Tibial artery (tissue), 4 donors: Measurements from ENCODE around the gene ADAMTS3.

ENCODE experiments used
- DNase-seq, 2 donors: peaks; one replicate each; pipeline ENCODE4 v3.0.0-alpha.2; 2019
- H3K27ac ChIP-seq, 2 donors: fragments of 200-600 bp; sonication (generic) in 1 of 2; 1 replicate in 1 of 2; 2 replicates in 1 of 2; pipeline ENCODE4 v1.5.1; 2018 to 2019; ENCODE audit warnings: mild to moderate bottlenecking in 1 of 2
- H3K27me3 ChIP-seq, 2 donors: fragments of 200-600 bp; sonication (generic) in 1 of 2; one replicate each; pipeline versions ENCODE4 v1.5.1 to v1.6.0; 2016 to 2019
- H3K36me3 ChIP-seq, 3 donors: fragments of 200-600 bp; sonication (generic) in 2 of 3; one replicate each; pipeline ENCODE4 v1.5.1; 2016 to 2019; ENCODE audit warnings: mild to moderate bottlenecking in 2 of 3
- H3K4me1 ChIP-seq, 4 donors: fragments of 200-600 bp; sonication (generic) in 2 of 4; 1 replicate in 3 of 4; 2 replicates in 1 of 4; pipeline ENCODE4 v1.5.1; 2016 to 2019
- H3K4me3 ChIP-seq, 2 donors: fragments of 200-600 bp; sonication (generic) in 1 of 2; 1 replicate in 1 of 2; 2 replicates in 1 of 2; pipeline ENCODE4 v1.5.1; 2018 to 2019; ENCODE audit warnings: mild to moderate bottlenecking in 2 of 2
- H3K9me3 ChIP-seq, 3 donors: fragments of 200-600 bp; sonication (generic) in 1 of 3; one replicate each; pipeline ENCODE4 v1.5.1; 2016 to 2019
- intact Hi-C: fragments of 100-400 bp; cut with DNase I; formaldehyde crosslinking; loops from one replicate; pipeline ENCODE4 v1.15.0; 2023; ENCODE audit warnings: low total_unique reads
- TF ChIP-seq, protein P1 (sequence below), 2 experiments: fragments of 200-600 bp in 1 of 2; fragments of 450-650 bp in 1 of 2; IDR thresholded peaks; one replicate each; pipeline ENCODE4 v1.5.1; 2017 to 2019; ENCODE audit warnings: antibody characterized with exemption in 2 of 2, mild to moderate bottlenecking in 1 of 2, moderate library complexity in 1 of 2

ADAMTS3 gene

GRCh38 chr4:72374159-72374558 is 194.9 kb downstream of the ADAMTS3 start:
- intact Hi-C loops = no loop called here
- Histone ChIP-seq H3K9me3 (no peaks in the 10 kb centered on the region), H3K36me3 (no peaks in the 10 kb centered on the region), H3K4me3 (no peak overlapping the region), H3K4me1 (peaks cover 0 to 30% (median 0%) of the 10 kb centered on the region in 4 donors), H3K27ac (no peak overlapping the region), H3K27me3 (no peaks in the 10 kb centered on the region)
- DNase-seq = no peak
- TF ChIP-seq, protein P1, sequence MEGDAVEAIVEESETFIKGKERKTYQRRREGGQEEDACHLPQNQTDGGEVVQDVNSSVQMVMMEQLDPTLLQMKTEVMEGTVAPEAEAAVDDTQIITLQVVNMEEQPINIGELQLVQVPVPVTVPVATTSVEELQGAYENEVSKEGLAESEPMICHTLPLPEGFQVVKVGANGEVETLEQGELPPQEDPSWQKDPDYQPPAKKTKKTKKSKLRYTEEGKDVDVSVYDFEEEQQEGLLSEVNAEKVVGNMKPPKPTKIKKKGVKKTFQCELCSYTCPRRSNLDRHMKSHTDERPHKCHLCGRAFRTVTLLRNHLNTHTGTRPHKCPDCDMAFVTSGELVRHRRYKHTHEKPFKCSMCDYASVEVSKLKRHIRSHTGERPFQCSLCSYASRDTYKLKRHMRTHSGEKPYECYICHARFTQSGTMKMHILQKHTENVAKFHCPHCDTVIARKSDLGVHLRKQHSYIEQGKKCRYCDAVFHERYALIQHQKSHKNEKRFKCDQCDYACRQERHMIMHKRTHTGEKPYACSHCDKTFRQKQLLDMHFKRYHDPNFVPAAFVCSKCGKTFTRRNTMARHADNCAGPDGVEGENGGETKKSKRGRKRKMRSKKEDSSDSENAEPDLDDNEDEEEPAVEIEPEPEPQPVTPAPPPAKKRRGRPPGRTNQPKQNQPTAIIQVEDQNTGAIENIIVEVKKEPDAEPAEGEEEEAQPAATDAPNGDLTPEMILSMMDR (IDR thresholded peaks at IDR 0.05) = no peak

DNA sequence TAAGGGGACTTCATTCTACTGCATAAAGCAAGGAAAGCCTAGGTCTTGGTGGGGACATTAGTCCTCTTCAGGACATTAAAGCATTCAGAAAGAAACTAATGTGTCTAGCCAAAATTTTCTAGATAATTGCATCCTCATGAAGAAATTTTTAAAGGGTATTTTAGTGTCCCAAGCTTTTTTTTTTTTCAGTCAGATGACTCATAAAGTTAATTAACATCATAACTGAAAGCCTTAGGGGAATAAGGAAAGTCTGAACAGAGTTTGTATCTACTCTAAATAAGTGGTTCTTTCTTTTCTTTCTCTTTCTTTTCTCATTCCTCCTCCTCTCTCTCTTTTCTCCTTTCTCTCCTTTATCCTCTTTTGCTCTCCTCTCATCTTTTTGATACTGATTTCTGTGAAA is 202.4 kb downstream of the ADAMTS3 start:
- H3K27ac ChIP-seq = no peak overlapping the region
- no peaks in the 10 kb centered on the region for H3K36me3 ChIP-seq
- no peak for DNase-seq
- H3K4me3 ChIP-seq = no peak overlapping the region
- intact Hi-C loops = no loop called here
- H3K4me1 ChIP-seq = no peaks in the 10 kb centered on the region
- H3K27me3 ChIP-seq = no peaks in the 10 kb centered on the region
- TF ChIP-seq, protein P1 (IDR thresholded peaks at IDR 0.05) = no peak
- no peaks in the 10 kb centered on the region for H3K9me3 ChIP-seq

DNA sequence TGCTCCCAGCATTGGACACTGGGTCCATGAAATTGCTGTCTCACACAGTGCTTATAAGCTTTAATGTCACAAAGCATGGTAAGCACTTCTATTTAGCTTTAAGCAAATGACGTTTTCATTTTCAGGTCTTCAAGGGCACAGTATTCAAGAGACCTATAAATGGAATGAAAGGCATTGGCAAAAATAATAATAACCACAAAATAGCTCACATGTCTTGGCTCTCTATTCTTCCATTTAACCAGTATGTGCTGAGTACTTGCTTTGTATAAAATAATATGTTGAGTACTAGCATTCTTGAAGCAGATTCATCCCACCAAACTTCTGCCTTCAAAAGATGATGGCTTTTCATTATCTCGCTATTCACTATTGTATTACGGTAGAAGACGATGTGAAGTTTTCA is 203.0 kb downstream of the ADAMTS3 start:
- Histone ChIP-seq H3K27ac (no peak overlapping the region), H3K27me3 (no peaks in the 10 kb centered on the region), H3K4me3 (no peak overlapping the region), H3K36me3 (no peaks in the 10 kb centered on the region), H3K9me3 (no peaks in the 10 kb centered on the region), H3K4me1 (no peaks in the 10 kb centered on the region)
- TF ChIP-seq, protein P1 (IDR thresholded peaks at IDR 0.05) = no peak
- DNase-seq = no peak
- intact Hi-C loops = no loop called here

DNA sequence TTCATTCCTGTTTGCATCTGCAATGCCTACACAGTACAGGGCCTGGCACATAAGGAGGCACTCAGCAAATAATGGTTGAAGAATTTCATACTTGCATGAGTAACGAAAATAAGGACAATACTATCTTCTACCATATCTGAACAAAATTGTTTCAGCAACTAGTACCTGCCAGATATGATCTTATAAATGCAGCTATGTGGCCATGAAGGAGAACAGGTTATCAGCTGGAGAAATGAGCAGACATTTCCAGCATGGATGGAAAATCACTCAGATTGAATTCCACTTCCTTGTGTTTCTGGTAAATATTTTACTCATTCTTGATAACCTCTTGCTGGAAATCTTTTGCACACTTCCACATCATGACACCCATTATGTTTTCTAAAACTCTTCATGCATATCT is 204.0 kb downstream of the ADAMTS3 start:
- no peaks in the 10 kb centered on the region for H3K27me3 ChIP-seq
- H3K4me1 ChIP-seq = no peaks in the 10 kb centered on the region
- TF ChIP-seq, protein P1 (IDR thresholded peaks at IDR 0.05) = no peak
- intact Hi-C loops = no loop called here
- no peaks in the 10 kb centered on the region for H3K36me3 ChIP-seq
- no peak overlapping the region for H3K4me3 ChIP-seq
- no peaks in the 10 kb centered on the region for H3K9me3 ChIP-seq
- DNase-seq = no peak
- H3K27ac ChIP-seq = no peak overlapping the region

DNA sequence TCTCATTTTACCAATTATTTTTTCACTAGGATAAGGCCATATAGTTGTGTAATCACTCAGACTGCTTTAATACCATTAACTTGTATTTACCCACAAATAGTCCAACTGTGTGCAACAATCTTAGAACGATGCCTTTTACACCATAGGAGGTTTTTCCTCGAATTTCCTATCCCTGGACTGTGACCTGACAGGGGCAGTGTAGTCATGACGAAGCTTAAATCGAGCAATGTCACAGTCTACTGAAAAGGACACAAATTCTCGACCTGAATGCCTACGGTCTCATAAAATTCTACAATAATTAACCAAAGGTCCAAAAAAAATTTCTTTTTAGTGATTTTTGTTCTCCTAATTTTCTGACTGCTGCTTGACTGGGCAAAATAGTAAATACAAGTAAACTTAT is 208.9 kb downstream of the ADAMTS3 start:
- H3K27ac ChIP-seq = no peak overlapping the region
- no peaks in the 10 kb centered on the region for H3K36me3 ChIP-seq
- no peaks in the 10 kb centered on the region for H3K9me3 ChIP-seq
- intact Hi-C loops = no loop called here
- TF ChIP-seq, protein P1 (IDR thresholded peaks at IDR 0.05) = no peak
- H3K4me1 ChIP-seq = no peaks in the 10 kb centered on the region
- H3K27me3 ChIP-seq = no peaks in the 10 kb centered on the region
- no peak for DNase-seq
- H3K4me3 ChIP-seq = no peak overlapping the region

DNA sequence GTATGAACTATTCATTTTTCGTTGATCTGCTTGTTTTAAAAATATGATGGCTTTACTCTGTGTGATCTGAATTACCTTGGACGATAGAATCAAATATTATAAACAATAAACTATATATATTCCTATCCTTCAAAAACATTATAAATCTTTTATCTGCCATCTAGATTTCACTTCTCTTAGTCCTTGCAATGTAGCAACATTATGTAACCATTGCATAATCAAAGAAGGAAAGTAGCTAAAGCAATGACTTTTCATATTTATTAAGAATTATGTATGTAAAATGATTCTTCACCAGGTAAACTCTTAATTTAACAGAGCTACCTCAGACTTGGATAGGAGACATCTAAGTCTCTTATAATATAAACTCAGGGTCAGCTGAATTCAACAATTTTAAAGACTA is 210.5 kb downstream of the ADAMTS3 start:
- DNase-seq = no peak
- no peak overlapping the region for H3K4me3 ChIP-seq
- H3K27ac ChIP-seq = no peak overlapping the region
- intact Hi-C loops = no loop called here
- H3K36me3 ChIP-seq = no peaks in the 10 kb centered on the region
- TF ChIP-seq, protein P1 (IDR thresholded peaks at IDR 0.05) = no peak
- H3K4me1 ChIP-seq = no peaks in the 10 kb centered on the region
- no peaks in the 10 kb centered on the region for H3K27me3 ChIP-seq
- H3K9me3 ChIP-seq = no peaks in the 10 kb centered on the region
